ENCODE measurements around the gene MCU.

GRCh38 chr10:72794260-72794659, 102.3 kb downstream of the MCU start:
- TF ChIP-seq EZH2phosphoT487 (IDR thresholded peaks at IDR 0.05; ENCODE audit: low read depth, severe bottlenecking, unreplicated experiment) = no peak
- no peak for TF ChIP-seq CTCF (IDR thresholded peaks at IDR 0.05; ENCODE audit: poor library complexity)
